Measurements from ENCODE around the gene TBC1D1. TPM values are rescaled to one million over a fixed set of nuclear protein-coding genes. Genes with fewer than 3 reads are reported as not detected.

Gene TBC1D1
- total RNA-seq, 1 experiment from 2014 or later = 106 TPM

DNA sequence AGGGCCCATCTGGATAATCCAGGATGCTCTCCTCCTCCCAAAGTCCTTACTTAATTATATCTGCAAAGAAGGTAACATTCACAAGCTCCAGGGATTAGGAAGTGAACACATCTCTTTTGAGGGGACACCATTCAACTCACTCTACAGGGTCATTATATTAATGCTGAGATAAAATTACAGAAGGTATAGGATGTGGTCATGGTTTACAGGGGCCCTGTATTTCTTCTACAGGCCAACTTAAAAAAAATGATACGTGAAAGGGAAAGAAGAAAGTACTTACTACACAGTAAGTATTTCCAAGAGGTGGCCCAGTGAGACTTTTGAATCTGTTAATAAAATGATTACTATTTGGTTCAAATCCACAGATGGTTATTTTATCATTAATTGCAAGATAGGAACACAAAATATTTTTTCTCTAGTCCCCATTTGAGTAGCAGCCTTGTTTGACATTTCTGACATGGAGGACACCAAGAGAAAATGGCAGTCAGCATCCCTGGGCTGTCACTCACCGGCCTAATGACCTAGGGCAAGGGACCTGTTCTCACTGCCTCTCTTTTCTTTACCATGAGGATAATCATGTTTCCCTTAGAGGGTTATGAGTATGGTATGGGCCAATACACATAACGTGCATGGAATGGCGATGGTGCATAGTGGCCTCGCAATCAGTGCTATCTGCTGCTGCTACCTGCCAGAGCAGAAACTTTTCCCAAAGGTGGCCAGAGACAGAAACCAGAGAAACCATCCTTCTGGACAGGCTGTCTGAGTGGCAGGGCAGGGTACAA lies 209.8 kb downstream of the TBC1D1 start:
- intact Hi-C loops (cut with micrococcal nuclease; ENCODE audit: unreplicated experiment) = no loop called here

GRCh38 chr4:38101563-38101962 lies 210.7 kb downstream of the TBC1D1 start:
- ChIA-PET POLR2A (ENCODE audit: unreplicated experiment) (interaction anchor here (0.6 kb wide), 1 partner anchor 18 kb away, joined by 18 read pairs; no protein-coding TSS in a partner anchor), CTCF (no interaction called here)
- H3K27ac ChIP-seq = no peak overlapping the region
- no peaks in the 10 kb centered on the region for H3K79me2 ChIP-seq (ENCODE audit: low read depth)
- no peak for TF ChIP-seq EZH2 (IDR thresholded peaks at IDR 0.05; ENCODE audit: low read depth)
- TF ChIP-seq CTCF (conservative IDR thresholded peaks at IDR 0.05) = no peak
- H3K4me1 ChIP-seq (replicated peaks; ENCODE audit: insufficient read depth) = no peaks in the 10 kb centered on the region
- no peak overlapping the region for H3K4me2 ChIP-seq
- intact Hi-C loops (cut with micrococcal nuclease; ENCODE audit: unreplicated experiment) = no loop called here
- no peaks in the 10 kb centered on the region for H3K36me3 ChIP-seq (ENCODE audit: low read depth)
- no peak overlapping the region for H3K4me3 ChIP-seq
- H3K9me2 ChIP-seq (ENCODE audit: insufficient read depth) = no peaks in the 10 kb centered on the region
- no peaks in the 10 kb centered on the region for H3K27me3 ChIP-seq (ENCODE audit: insufficient read depth, low read depth)
- H4K20me1 ChIP-seq (ENCODE audit: insufficient read depth) = no peaks in the 10 kb centered on the region
- no TSS peak for BruUV-seq (replicated peaks)
- no peaks in the 10 kb centered on the region; the same call in 1 of the 2 replicates for H3F3A ChIP-seq (ENCODE audit: insufficient read depth, low read depth)
- no peaks in the 10 kb centered on the region for H3K9me3 ChIP-seq (ENCODE audit: insufficient read depth, low read depth)
- no peak overlapping the region for H2AFZ ChIP-seq
- no peak for DNase-seq

More for the DNA sequence above, 209.8 kb downstream of the TBC1D1 start:
- no peaks in the 10 kb centered on the region for H3K27me3 ChIP-seq (ENCODE audit: insufficient read depth, low read depth)
- H2AFZ ChIP-seq = no peak overlapping the region
- no peaks in the 10 kb centered on the region for H3K36me3 ChIP-seq (ENCODE audit: low read depth)
- no peak overlapping the region for H3K4me2 ChIP-seq
- no peaks in the 10 kb centered on the region for H4K20me1 ChIP-seq (ENCODE audit: insufficient read depth)
- TF ChIP-seq EZH2 (IDR thresholded peaks at IDR 0.05; ENCODE audit: low read depth) = no peak
- no peak for TF ChIP-seq CTCF (conservative IDR thresholded peaks at IDR 0.05)
- CTCF ChIA-PET = no interaction called here
- POLR2A ChIA-PET (ENCODE audit: unreplicated experiment) = interaction anchor here (0.6 kb wide), 1 partner anchor 366 kb away, joined by 3 read pairs; no protein-coding TSS in a partner anchor
- H3K4me3 ChIP-seq = no peak overlapping the region
- no peaks in the 10 kb centered on the region; the same call in 1 of the 2 replicates for H3F3A ChIP-seq (ENCODE audit: insufficient read depth, low read depth)
- no peaks in the 10 kb centered on the region for H3K9me2 ChIP-seq (ENCODE audit: insufficient read depth)
- no peaks in the 10 kb centered on the region for H3K9me3 ChIP-seq (ENCODE audit: insufficient read depth, low read depth)
- H3K27ac ChIP-seq = no peak overlapping the region
- no peaks in the 10 kb centered on the region for H3K79me2 ChIP-seq (ENCODE audit: low read depth)
- no TSS peak for BruUV-seq (replicated peaks)
- no peak for DNase-seq
- H3K4me1 ChIP-seq (replicated peaks; ENCODE audit: insufficient read depth) = no peaks in the 10 kb centered on the region

DNA sequence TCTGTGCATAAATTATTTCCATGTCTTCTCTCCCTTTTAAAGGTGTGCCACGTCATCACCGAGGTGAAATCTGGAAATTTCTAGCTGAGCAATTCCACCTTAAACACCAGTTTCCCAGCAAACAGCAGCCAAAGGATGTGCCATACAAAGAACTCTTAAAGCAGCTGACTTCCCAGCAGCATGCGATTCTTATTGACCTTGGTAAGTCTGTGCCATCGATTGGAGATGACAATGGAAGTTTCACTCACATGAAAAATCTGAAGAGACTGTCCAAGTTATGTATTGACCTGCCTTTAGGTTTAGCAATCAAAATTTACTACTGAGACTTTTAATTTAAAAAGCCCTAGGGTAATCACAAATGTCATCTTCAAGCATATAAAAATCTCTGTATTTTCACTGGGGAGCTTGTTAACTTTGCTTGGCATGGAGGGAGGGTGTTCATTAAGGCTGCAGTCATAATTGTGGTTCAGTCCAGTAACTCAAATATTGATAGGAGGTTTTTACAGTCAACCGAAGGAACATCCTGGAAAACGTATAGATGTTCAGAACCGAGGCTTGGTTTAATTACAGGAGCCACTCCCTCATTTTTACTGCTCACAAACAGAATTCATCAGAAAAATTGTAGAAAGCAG lies 212.2 kb downstream of the TBC1D1 start:
- H4K20me1 ChIP-seq (ENCODE audit: insufficient read depth) = no peaks in the 10 kb centered on the region
- intact Hi-C loops (cut with micrococcal nuclease; ENCODE audit: unreplicated experiment) = no loop called here
- no TSS peak for BruUV-seq (replicated peaks)
- H3K9me3 ChIP-seq (ENCODE audit: insufficient read depth, low read depth) = no peaks in the 10 kb centered on the region
- H3K36me3 ChIP-seq (ENCODE audit: low read depth) = no peaks in the 10 kb centered on the region
- no peak overlapping the region for H3K4me3 ChIP-seq
- H3K27ac ChIP-seq = no peak overlapping the region
- POLR2A ChIA-PET (ENCODE audit: unreplicated experiment) = no interaction called here
- DNase-seq = no peak
- H3K79me2 ChIP-seq (ENCODE audit: low read depth) = no peaks in the 10 kb centered on the region
- CTCF ChIA-PET = no interaction called here
- no peak overlapping the region for H2AFZ ChIP-seq
- no peaks in the 10 kb centered on the region for H3K27me3 ChIP-seq (ENCODE audit: insufficient read depth, low read depth)
- H3K4me1 ChIP-seq (replicated peaks; ENCODE audit: insufficient read depth) = no peaks in the 10 kb centered on the region
- no peak overlapping the region for H3K4me2 ChIP-seq
- no peaks in the 10 kb centered on the region; the same call in 1 of the 2 replicates for H3F3A ChIP-seq (ENCODE audit: insufficient read depth, low read depth)
- TF ChIP-seq EZH2 (IDR thresholded peaks at IDR 0.05; ENCODE audit: low read depth) = no peak
- TF ChIP-seq CTCF (conservative IDR thresholded peaks at IDR 0.05) = no peak
- no peaks in the 10 kb centered on the region for H3K9me2 ChIP-seq (ENCODE audit: insufficient read depth)

All from PC-9 (cell line).